HCT116 (cell line): Measurements from ENCODE around the gene CDK14. TPM values are rescaled to one million over a fixed set of nuclear protein-coding genes. Genes with fewer than 3 reads are reported as not detected.

Experiments
- ATAC-seq: fragments of 200-7000 bp; cut with Tn5 transposase; 2 replicates; pipeline ENCODE4 v1.9.1; 2020; ENCODE audit warnings: mild to moderate bottlenecking, moderate library complexity
- BruUV-seq: library from RNA; stranded (reverse); fragments of 400-500 nt; replicated peaks from 2 replicates; lab custom pipeline; 2021; lab: Mats Ljungman, UMichigan
- CTCF ChIA-PET: fragments of 300-600 bp; sonication (Branson Sonifier 250); formaldehyde crosslinking; loops from one replicate; lab custom pipeline; 2021; ENCODE audit warnings: antibody characterized with exemption; lab: Charles Lee
- POLR2A ChIA-PET: fragments of 300-600, 350-600 bp; sonication (Branson Sonifier 250); formaldehyde crosslinking; loops from one replicate; lab custom pipeline; 2021; ENCODE audit warnings: antibody characterized with exemption; lab: Charles Lee
- RAD21 ChIA-PET, 2 experiments: fragments of 300-600 bp; sonication (Branson Sonifier 250); formaldehyde crosslinking; loops; one replicate each; lab custom pipeline; 2023; ENCODE audit warnings: low total read pairs in 2 of 2; ENCODE audit not compliant: uncharacterized antibody in 2 of 2, unreplicated experiment in 2 of 2, low non-redundant PET in 1 of 2; lab: Charles Lee
- DNase-seq: peaks from one replicate; pipeline ENCODE4 v3.0.0-alpha.2; 2010; ENCODE audit warnings: low read depth, low spot score
- H2AFZ ChIP-seq: fragments of 200-600 bp; shearing (Covaris generic), sonication (generic); 2 replicates; pipeline ENCODE4 v1.6.1; 2017; ENCODE audit warnings: low read depth, mixed run types, mixed read lengths, antibody characterized with exemption, low read length; ENCODE audit not compliant: poor library complexity, severe bottlenecking
- H3K27ac ChIP-seq: 2 replicates; pipeline ENCODE4 v1.5.1; 2012; ENCODE audit warnings: low read depth, low read length
- H3K27me3 ChIP-seq: fragments of 200-600 bp; sonication (generic); 2 replicates; pipeline ENCODE4 v1.6.1; 2016; ENCODE audit warnings: mixed run types, low read length, mixed read lengths; ENCODE audit not compliant: insufficient read depth
- H3K36me3 ChIP-seq, 2 experiments: fragments of 200-500 bp in 1 of 2; fragments of 200-600 bp in 1 of 2; sonication (Bioruptor generic) in 1 of 2; sonication (generic) in 1 of 2; 2 replicates each; pipeline versions ENCODE4 v1.5.1 to v1.6.1; 2014 to 2016; ENCODE audit warnings: low read length in 2 of 2, inconsistent platforms in 1 of 2, mixed read lengths in 1 of 2, mixed run types in 1 of 2; ENCODE audit not compliant: insufficient read depth in 2 of 2, control insufficient read depth in 1 of 2
- H3K4me1 ChIP-seq, 2 experiments: fragments of 200-600 bp in 1 of 2; sonication (generic) in 1 of 2; 2 replicates each; pipeline versions ENCODE4 v1.5.1 to v1.6.1; 2012 to 2017; ENCODE audit warnings: low read length in 2 of 2, inconsistent platforms in 1 of 2, mild to moderate bottlenecking in 1 of 2, mixed read lengths in 1 of 2, mixed run types in 1 of 2, moderate library complexity in 1 of 2; ENCODE audit not compliant: insufficient read depth in 2 of 2, control insufficient read depth in 1 of 2
- H3K4me2 ChIP-seq: fragments of 200-600 bp; sonication (generic); 2 replicates; pipeline ENCODE4 v1.6.1; 2017; ENCODE audit warnings: mixed run types, low read length, mixed read lengths
- H3K4me3 ChIP-seq, 2 experiments: fragments of 200-600 bp in 1 of 2; sonication (generic) in 1 of 2; replicated peaks in 1 of 2; 2 replicates each; pipeline ENCODE4 v1.5.1; 2011 to 2016; ENCODE audit warnings: low read length in 2 of 2, control low read depth in 1 of 2, low read depth in 1 of 2, mild to moderate bottlenecking in 1 of 2, mixed read lengths in 1 of 2, mixed run types in 1 of 2
- H3K79me2 ChIP-seq: fragments of 200-600 bp; sonication (generic); 2 replicates; pipeline ENCODE4 v1.6.1; 2017; ENCODE audit warnings: mild to moderate bottlenecking, mixed run types, low read length, moderate library complexity, mixed read lengths; ENCODE audit not compliant: insufficient read depth
- H3K9ac ChIP-seq: fragments of 200-600 bp; sonication (generic); 2 replicates; pipeline ENCODE4 v1.6.1; 2016; ENCODE audit warnings: low read length, mixed read lengths
- H3K9me2 ChIP-seq: fragments of 200-600 bp; sonication (generic), shearing (Covaris generic); 2 replicates; pipeline ENCODE4 v1.6.1; 2017; ENCODE audit warnings: mixed run types, mild to moderate bottlenecking, moderate library complexity; ENCODE audit not compliant: insufficient read depth
- H3K9me3 ChIP-seq, 2 experiments: fragments of 200-500 bp in 1 of 2; fragments of 200-600 bp in 1 of 2; sonication (Bioruptor generic) in 1 of 2; sonication (generic) in 1 of 2; 2 replicates each; pipeline ENCODE4 v1.6.1; 2014 to 2017; ENCODE audit warnings: low read length in 2 of 2, mixed read lengths in 2 of 2, inconsistent platforms in 1 of 2, low read depth in 1 of 2, mild to moderate bottlenecking in 1 of 2, mixed run types in 1 of 2, moderate library complexity in 1 of 2; ENCODE audit not compliant: control insufficient read depth in 1 of 2, insufficient read depth in 1 of 2
- H4K20me1 ChIP-seq: fragments of 200-600 bp; sonication (generic), shearing (Covaris generic); 2 replicates; pipeline ENCODE4 v1.6.1; 2017; ENCODE audit warnings: mixed run types, mild to moderate bottlenecking, moderate library complexity; ENCODE audit not compliant: insufficient read depth
- ATF3 ChIP-seq: IDR thresholded peaks from 2 replicates; pipeline ENCODE4 v1.6.1; 2012
- CEBPB ChIP-seq: IDR thresholded peaks from 2 replicates; pipeline ENCODE4 v1.6.1; 2012; ENCODE audit warnings: low read depth
- EGR1 ChIP-seq: IDR thresholded peaks from 2 replicates; pipeline ENCODE4 v1.6.1; 2012; ENCODE audit warnings: low read depth
- ELF1 ChIP-seq: IDR thresholded peaks from 2 replicates; pipeline ENCODE4 v1.6.1; 2012; ENCODE audit warnings: low read depth, borderline replicate concordance
- EZH2 ChIP-seq: fragments of 200-600 bp; sonication (generic); IDR thresholded peaks from 2 replicates; pipeline ENCODE4 v1.6.1; 2017; ENCODE audit warnings: antibody characterized with exemption, mixed run types
- EZH2phosphoT487 ChIP-seq: fragments of 200-600 bp; IDR thresholded peaks from 2 replicates; pipeline ENCODE4 v1.6.1; 2018; ENCODE audit warnings: antibody characterized with exemption, borderline replicate concordance
- JUND ChIP-seq: IDR thresholded peaks from 2 replicates; pipeline ENCODE4 v1.6.1; 2012
- POLR2A ChIP-seq: IDR thresholded peaks from 2 replicates; pipeline ENCODE4 v1.7.0; 2011; ENCODE audit warnings: borderline replicate concordance; ENCODE audit not compliant: insufficient read depth, insufficient read length; ENCODE audit errors: extremely low read depth
- POLR2AphosphoS5 ChIP-seq: IDR thresholded peaks from 2 replicates; pipeline ENCODE4 v1.6.1; 2011; ENCODE audit warnings: mild to moderate bottlenecking, low read depth, low read length, moderate library complexity
- RAD21 ChIP-seq: IDR thresholded peaks from 2 replicates; pipeline ENCODE4 v1.6.1; 2012; ENCODE audit warnings: low read depth, mild to moderate bottlenecking
- SIN3A ChIP-seq: IDR thresholded peaks from 2 replicates; pipeline ENCODE4 v1.6.1; 2012; ENCODE audit warnings: low read depth
- SP1 ChIP-seq: IDR thresholded peaks from 2 replicates; pipeline ENCODE4 v1.6.1; 2012; ENCODE audit warnings: low read depth
- SRF ChIP-seq: IDR thresholded peaks from 2 replicates; pipeline ENCODE4 v1.6.1; 2012; ENCODE audit warnings: low read depth
- TCF7L2 ChIP-seq: IDR thresholded peaks from 2 replicates; pipeline ENCODE4 v1.7.0; 2011; ENCODE audit warnings: borderline replicate concordance, inconsistent platforms; ENCODE audit not compliant: insufficient read depth, insufficient read length; ENCODE audit errors: extremely low read depth
- YY1 ChIP-seq: IDR thresholded peaks from 2 replicates; pipeline ENCODE4 v1.6.1; 2011; ENCODE audit warnings: low read length, low read depth, moderate library complexity, mild to moderate bottlenecking; ENCODE audit not compliant: insufficient replicate concordance; ENCODE audit errors: extremely low read depth
- ZBTB33 ChIP-seq: IDR thresholded peaks from 2 replicates; pipeline ENCODE4 v1.6.1; 2011; ENCODE audit warnings: mild to moderate bottlenecking, low read length, moderate library complexity; ENCODE audit not compliant: insufficient replicate concordance; ENCODE audit errors: extremely low read depth
- ZFX ChIP-seq: fragments of 450-650 bp; IDR thresholded peaks from 2 replicates; pipeline ENCODE4 v1.6.1; 2017
- intact Hi-C: fragments of 100-400 bp; cut with micrococcal nuclease; formaldehyde crosslinking; loops from 2 replicates; pipeline ENCODE4 v1.10.0; 2022
- total RNA-seq: library from RNA; stranded (reverse); gene quantifications from one replicate; pipeline ENCODE4 v1.2.1, GENCODE V29; 2021; ENCODE audit not compliant: unreplicated experiment
- TF ChIP-seq, protein P1 (sequence below), 3 experiments: fragments of 200-600 bp in 1 of 3; sonication (generic) in 1 of 3; IDR thresholded peaks in 2 of 3; conservative IDR thresholded peaks in 1 of 3; 2 replicates each; pipeline ENCODE4 v1.5.1; 2012 to 2017; ENCODE audit warnings: low read depth in 2 of 3, low read length in 2 of 3, antibody characterized with exemption in 1 of 3, borderline replicate concordance in 1 of 3, control low read depth in 1 of 3, mild to moderate bottlenecking in 1 of 3, mixed read lengths in 1 of 3, mixed run types in 1 of 3, moderate library complexity in 1 of 3; ENCODE audit not compliant: insufficient read depth in 1 of 3

Gene CDK14
- total RNA-seq, 1 experiment from 2014 or later: 10.2 TPM

- no peaks in the 10 kb centered on the region for H3K9me3 ChIP-seq
- no peak for DNase-seq
- no peak overlapping the region for H3K4me3 ChIP-seq
- BruUV-seq: no TSS peak
- no peak overlapping the region for H2AFZ ChIP-seq
- no peaks in the 10 kb centered on the region for H3K4me1 ChIP-seq
- no peaks in the 10 kb centered on the region for H3K9me2 ChIP-seq
- ChIA-PET RAD21 (no interaction called here), POLR2A (no interaction called here), CTCF (no interaction called here)
- H3K27me3 ChIP-seq: no peaks in the 10 kb centered on the region
- intact Hi-C loops: no loop called here
- no peaks in the 10 kb centered on the region for H3K79me2 ChIP-seq
- no peak overlapping the region for H3K9ac ChIP-seq
- H3K36me3 ChIP-seq: no peaks in the 10 kb centered on the region
- H3K27ac ChIP-seq: no peak overlapping the region
- H3K4me2 ChIP-seq: no peak overlapping the region
- no peaks in the 10 kb centered on the region for H4K20me1 ChIP-seq
- TF ChIP-seq EZH2phosphoT487: no peak
- TF ChIP-seq YY1: no peak
- no peak for TF ChIP-seq ATF3
- TF ChIP-seq EGR1: no peak
- TF ChIP-seq POLR2AphosphoS5: no peak
- no peak for TF ChIP-seq SRF
- TF ChIP-seq CEBPB: no peak
- TF ChIP-seq ZFX: no peak
- no peak for ATAC-seq
Measured at GRCh38 chr7:91043186-91043585, 447.1 kb downstream of the CDK14 start.

DNA sequence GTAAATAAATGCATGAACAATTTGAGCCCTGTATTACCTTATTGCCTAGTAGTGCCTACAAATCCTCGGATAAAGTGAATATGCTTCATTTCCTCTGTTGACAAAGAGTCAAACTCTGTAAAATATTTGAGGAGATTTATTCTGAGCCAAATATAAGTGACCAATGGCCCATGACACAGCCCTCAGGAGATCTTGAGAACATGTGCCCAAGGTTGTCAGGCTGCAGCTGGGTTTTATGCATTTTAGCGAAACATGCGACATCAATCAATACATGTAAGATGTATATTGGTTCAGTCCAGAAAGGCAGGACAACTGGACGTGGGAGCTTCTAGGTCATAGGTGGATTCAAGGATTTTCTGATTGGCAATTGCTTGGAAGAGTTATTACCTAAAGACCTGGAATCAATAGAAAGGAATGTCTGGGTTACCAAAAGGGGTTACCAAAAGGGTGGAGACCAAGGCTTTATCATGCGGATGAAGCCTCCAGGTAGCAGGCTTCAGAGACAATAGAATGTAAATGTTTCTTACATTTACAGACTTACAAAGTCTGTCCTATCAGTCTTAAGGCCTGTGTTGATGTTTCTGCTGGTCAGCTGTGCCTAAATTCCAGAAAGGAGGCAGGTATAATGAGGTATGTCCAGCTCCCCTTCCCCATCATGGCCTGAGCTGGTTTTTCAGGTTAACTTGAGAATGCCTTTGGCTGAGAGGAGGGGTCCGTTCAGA lies 448.0 kb downstream of the CDK14 start:
- Histone ChIP-seq H3K9me3 (no peaks in the 10 kb centered on the region), H3K79me2 (no peaks in the 10 kb centered on the region), H3K9me2 (no peaks in the 10 kb centered on the region), H2AFZ (no peak overlapping the region), H3K27ac (no peak overlapping the region), H3K27me3 (no peaks in the 10 kb centered on the region), H3K36me3 (no peaks in the 10 kb centered on the region), H3K4me3 (no peak overlapping the region), H3K4me2 (no peak overlapping the region), H3K4me1 (no peaks in the 10 kb centered on the region), H3K9ac (no peak overlapping the region), H4K20me1 (no peaks in the 10 kb centered on the region)
- ATAC-seq (no peak), DNase-seq (no peak)
- ChIA-PET POLR2A (no interaction called here), CTCF (interaction anchor here (1.4 kb wide), 1 partner anchor 10 kb away, joined by 4 read pairs; no protein-coding TSS in a partner anchor), RAD21 (no interaction called here)
- intact Hi-C loops: no loop called here
- no TSS peak for BruUV-seq
- TF ChIP-seq EZH2: no peak
- TF ChIP-seq CEBPB: no peak
- TF ChIP-seq JUND: no peak
- no peak for TF ChIP-seq POLR2A
- no peak for TF ChIP-seq ZFX
- TF ChIP-seq ZBTB33: no peak
- TF ChIP-seq RAD21: no peak
- TF ChIP-seq, protein P1, sequence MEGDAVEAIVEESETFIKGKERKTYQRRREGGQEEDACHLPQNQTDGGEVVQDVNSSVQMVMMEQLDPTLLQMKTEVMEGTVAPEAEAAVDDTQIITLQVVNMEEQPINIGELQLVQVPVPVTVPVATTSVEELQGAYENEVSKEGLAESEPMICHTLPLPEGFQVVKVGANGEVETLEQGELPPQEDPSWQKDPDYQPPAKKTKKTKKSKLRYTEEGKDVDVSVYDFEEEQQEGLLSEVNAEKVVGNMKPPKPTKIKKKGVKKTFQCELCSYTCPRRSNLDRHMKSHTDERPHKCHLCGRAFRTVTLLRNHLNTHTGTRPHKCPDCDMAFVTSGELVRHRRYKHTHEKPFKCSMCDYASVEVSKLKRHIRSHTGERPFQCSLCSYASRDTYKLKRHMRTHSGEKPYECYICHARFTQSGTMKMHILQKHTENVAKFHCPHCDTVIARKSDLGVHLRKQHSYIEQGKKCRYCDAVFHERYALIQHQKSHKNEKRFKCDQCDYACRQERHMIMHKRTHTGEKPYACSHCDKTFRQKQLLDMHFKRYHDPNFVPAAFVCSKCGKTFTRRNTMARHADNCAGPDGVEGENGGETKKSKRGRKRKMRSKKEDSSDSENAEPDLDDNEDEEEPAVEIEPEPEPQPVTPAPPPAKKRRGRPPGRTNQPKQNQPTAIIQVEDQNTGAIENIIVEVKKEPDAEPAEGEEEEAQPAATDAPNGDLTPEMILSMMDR (IDR thresholded peaks at IDR 0.05 in 2 of 3, conservative IDR thresholded peaks at IDR 0.05 in 1 of 3; ENCODE audit: borderline replicate concordance in 1 of 3, insufficient read depth in 1 of 3, low read depth in 2 of 3, low read length in 2 of 3): no peak
- no peak for TF ChIP-seq TCF7L2
- no peak for TF ChIP-seq EGR1
- no peak for TF ChIP-seq SP1
- no peak for TF ChIP-seq ELF1
- no peak for TF ChIP-seq SIN3A
